ENCODE data around the gene HYDIN.

DNA sequence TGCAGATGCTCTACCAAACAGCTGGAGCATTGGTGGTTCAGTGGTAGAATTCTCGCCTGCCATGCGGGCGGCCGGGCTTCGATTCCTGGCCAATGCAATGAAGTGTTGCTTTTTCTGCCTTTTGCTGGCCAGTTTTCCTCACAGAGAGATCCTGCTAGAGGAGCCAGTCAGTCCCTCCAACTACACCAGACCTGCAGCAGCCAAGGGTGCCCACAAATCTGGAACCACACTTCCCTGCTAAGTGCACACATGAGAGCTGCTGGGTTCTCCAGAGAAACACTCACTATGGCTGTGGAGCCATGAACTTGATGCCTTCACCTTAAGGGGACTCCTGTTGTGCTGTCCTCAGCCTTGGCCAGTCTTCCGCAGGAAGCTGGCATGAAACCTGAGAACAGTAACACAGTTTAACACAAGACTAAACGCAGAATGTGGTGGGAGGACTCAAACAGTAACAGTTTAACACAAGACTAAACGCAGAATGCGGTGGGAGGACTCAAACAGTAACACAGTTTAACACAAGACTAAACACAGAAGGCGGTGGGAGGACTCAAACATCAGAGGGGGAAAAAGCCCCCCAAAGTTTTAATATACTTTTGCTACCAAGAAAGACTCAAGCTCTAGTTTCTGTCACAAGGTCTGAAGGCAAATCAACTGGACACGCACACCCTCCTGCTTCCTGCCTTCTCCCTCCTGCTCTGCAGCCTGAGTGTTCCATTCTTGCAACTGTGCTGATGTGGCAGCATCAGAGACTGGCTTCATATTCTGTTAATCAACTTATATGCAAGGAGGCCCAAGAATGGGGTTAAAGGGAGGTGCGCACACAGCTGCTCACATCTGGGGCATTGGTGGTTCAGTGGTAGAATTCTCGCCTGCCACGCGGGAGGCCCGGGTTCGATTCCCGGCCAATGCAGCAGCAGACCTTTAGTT, 441.6 kb downstream of the HYDIN start:
- no peak for TF ChIP-seq EP300 (IDR thresholded peaks at IDR 0.05)
- no peak for TF ChIP-seq POLR2AphosphoS5 (IDR thresholded peaks at IDR 0.05)

All from sigmoid colon (tissue), 4 donors.